ENCODE measurements around the gene FOXA3. TPM values are rescaled to one million over a fixed set of nuclear protein-coding genes. Genes with fewer than 3 reads are reported as not detected.

FOXA3 gene
- total and polyA plus RNA-seq, 2 experiments from 2014 or later, result 11.1 to 17.5 TPM

DNA sequence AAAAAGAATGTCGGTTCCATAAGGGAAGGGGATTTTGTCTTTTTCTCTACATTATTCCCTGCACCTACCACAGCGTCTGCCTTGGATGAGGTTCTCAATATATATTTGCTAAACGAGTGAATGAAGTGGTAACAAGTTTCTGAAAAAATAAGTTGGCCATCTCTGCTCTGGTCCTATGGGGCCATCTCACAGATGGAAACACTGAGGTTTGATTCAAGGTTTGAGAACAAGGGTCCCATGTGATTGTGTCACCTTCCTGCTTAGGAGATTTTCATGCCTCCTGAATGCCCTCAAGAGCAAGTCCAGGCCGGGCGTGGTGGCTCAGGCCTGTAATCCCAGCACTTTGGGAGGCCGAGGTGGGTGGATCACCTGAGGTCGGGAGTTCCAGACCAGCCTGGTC lies 35.1 kb downstream of the FOXA3 start:
- no peak overlapping the region for H3K4me3 ChIP-seq

More for the DNA sequence above, 35.1 kb downstream of the FOXA3 start:
- H3K4me3 Mint-ChIP-seq, result no peak overlapping the region
- Histone ChIP-seq H3K27ac (ENCODE audit: low read depth) (no peak overlapping the region), H4K20me1 (replicated peaks; ENCODE audit: insufficient read depth) (no peaks in the 10 kb centered on the region; the same call in none of the 2 replicates), H3K36me3 (ENCODE audit: insufficient read depth) (no peaks in the 10 kb centered on the region), H3K4me2 (no peak overlapping the region), H3K4me1 (ENCODE audit: insufficient read depth) (peaks cover 6% of the 10 kb centered on the region; the same call in 1 of the 2 replicates), H3K9me2 (ENCODE audit: insufficient read depth) (no peaks in the 10 kb centered on the region), H2AFZ (no peak overlapping the region), H3F3A (replicated peaks; ENCODE audit: low read depth) (peaks cover 21% of the 10 kb centered on the region; the same call in 1 of the 2 replicates), H3K79me2 (replicated peaks; ENCODE audit: insufficient read depth) (no peaks in the 10 kb centered on the region), H3K27me3 (ENCODE audit: insufficient read depth) (peaks cover 23% of the 10 kb centered on the region)
- H3K27ac Mint-ChIP-seq, result no peak overlapping the region
- peaks cover 20% of the 10 kb centered on the region for H3K27me3 Mint-ChIP-seq (ENCODE audit: insufficient read depth, low read depth, poor library complexity)
- H3K4me1 Mint-ChIP-seq, result peaks cover 9% of the 10 kb centered on the region; the same call in 2 of the 3 replicates
- DNase-seq (ENCODE audit: low spot score), result no peak
- no peak for ATAC-seq
- TF ChIP-seq, protein P1, sequence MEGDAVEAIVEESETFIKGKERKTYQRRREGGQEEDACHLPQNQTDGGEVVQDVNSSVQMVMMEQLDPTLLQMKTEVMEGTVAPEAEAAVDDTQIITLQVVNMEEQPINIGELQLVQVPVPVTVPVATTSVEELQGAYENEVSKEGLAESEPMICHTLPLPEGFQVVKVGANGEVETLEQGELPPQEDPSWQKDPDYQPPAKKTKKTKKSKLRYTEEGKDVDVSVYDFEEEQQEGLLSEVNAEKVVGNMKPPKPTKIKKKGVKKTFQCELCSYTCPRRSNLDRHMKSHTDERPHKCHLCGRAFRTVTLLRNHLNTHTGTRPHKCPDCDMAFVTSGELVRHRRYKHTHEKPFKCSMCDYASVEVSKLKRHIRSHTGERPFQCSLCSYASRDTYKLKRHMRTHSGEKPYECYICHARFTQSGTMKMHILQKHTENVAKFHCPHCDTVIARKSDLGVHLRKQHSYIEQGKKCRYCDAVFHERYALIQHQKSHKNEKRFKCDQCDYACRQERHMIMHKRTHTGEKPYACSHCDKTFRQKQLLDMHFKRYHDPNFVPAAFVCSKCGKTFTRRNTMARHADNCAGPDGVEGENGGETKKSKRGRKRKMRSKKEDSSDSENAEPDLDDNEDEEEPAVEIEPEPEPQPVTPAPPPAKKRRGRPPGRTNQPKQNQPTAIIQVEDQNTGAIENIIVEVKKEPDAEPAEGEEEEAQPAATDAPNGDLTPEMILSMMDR (conservative IDR thresholded peaks at IDR 0.05; ENCODE audit: low read depth in 2 of 2), result no peak
- TF ChIP-seq, protein P2, sequence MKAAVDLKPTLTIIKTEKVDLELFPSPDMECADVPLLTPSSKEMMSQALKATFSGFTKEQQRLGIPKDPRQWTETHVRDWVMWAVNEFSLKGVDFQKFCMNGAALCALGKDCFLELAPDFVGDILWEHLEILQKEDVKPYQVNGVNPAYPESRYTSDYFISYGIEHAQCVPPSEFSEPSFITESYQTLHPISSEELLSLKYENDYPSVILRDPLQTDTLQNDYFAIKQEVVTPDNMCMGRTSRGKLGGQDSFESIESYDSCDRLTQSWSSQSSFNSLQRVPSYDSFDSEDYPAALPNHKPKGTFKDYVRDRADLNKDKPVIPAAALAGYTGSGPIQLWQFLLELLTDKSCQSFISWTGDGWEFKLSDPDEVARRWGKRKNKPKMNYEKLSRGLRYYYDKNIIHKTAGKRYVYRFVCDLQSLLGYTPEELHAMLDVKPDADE (IDR thresholded peaks at IDR 0.05), result no peak
- TF ChIP-seq POLR2AphosphoS5 (IDR thresholded peaks at IDR 0.05; ENCODE audit: low read depth) (no peak), JUNB (IDR thresholded peaks at IDR 0.05; ENCODE audit: unreplicated experiment) (no peak), ZNF331 (CRISPR knock-in tag; IDR thresholded peaks at IDR 0.05; ENCODE audit: low read depth) (no peak), NANOG (IDR thresholded peaks at IDR 0.05; ENCODE audit: borderline replicate concordance) (no peak), CREB1 (CRISPR knock-in tag; IDR thresholded peaks at IDR 0.05; ENCODE audit: low read depth) (no peak), STAT1 (IDR thresholded peaks at IDR 0.05; ENCODE audit: unreplicated experiment) (no peak)
- TF ChIP-seq, protein P3, sequence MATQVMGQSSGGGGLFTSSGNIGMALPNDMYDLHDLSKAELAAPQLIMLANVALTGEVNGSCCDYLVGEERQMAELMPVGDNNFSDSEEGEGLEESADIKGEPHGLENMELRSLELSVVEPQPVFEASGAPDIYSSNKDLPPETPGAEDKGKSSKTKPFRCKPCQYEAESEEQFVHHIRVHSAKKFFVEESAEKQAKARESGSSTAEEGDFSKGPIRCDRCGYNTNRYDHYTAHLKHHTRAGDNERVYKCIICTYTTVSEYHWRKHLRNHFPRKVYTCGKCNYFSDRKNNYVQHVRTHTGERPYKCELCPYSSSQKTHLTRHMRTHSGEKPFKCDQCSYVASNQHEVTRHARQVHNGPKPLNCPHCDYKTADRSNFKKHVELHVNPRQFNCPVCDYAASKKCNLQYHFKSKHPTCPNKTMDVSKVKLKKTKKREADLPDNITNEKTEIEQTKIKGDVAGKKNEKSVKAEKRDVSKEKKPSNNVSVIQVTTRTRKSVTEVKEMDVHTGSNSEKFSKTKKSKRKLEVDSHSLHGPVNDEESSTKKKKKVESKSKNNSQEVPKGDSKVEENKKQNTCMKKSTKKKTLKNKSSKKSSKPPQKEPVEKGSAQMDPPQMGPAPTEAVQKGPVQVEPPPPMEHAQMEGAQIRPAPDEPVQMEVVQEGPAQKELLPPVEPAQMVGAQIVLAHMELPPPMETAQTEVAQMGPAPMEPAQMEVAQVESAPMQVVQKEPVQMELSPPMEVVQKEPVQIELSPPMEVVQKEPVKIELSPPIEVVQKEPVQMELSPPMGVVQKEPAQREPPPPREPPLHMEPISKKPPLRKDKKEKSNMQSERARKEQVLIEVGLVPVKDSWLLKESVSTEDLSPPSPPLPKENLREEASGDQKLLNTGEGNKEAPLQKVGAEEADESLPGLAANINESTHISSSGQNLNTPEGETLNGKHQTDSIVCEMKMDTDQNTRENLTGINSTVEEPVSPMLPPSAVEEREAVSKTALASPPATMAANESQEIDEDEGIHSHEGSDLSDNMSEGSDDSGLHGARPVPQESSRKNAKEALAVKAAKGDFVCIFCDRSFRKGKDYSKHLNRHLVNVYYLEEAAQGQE (IDR thresholded peaks at IDR 0.05; ENCODE audit: unreplicated experiment), result no peak
- H3K36me3 Mint-ChIP-seq (ENCODE audit: low read depth), result peaks cover 29% of the 10 kb centered on the region
- no peaks in the 10 kb centered on the region; the same call in 2 of the 3 replicates for H3K9me3 Mint-ChIP-seq
